ENCODE data around the gene ODF2L. TPM values are rescaled to one million over a fixed set of nuclear protein-coding genes. Genes with fewer than 3 reads are reported as not detected.

Gene ODF2L
- total and polyA plus RNA-seq, 2 of the 4 experiments (the other 2 are of a cell fraction) = 10.4 to 12.3 TPM

GRCh38 chr1:86303041-86303690 lies 93.0 kb downstream of the ODF2L start:
- no peak overlapping the region for H3K18ac ChIP-seq (ENCODE audit: low read depth, low read length)
- no peak overlapping the region for H3K9ac ChIP-seq (ENCODE audit: low read depth, low read length)
- intact Hi-C loops (cut with micrococcal nuclease) (no loop called here), in situ Hi-C loops (cut with MboI; ENCODE audit: low sequenced_read_pairs) (no loop called here), dilution Hi-C loops (cut with HindIII; ENCODE audit: low sequenced_read_pairs, unreplicated experiment) (no loop called here)
- H3K27me3 ChIP-seq (ENCODE audit: control insufficient read depth, insufficient read depth, low read length) = no peaks in the 10 kb centered on the region; the same call in 1 of the 2 replicates
- no peak overlapping the region for H3K27ac ChIP-seq (ENCODE audit: insufficient read depth, low read length)
- no peak for DNase-seq
- no peak for ATAC-seq (ENCODE audit: low read depth)
- no peak overlapping the region for H3K14ac ChIP-seq (replicated peaks; ENCODE audit: low read depth, low read length)
- peak overlapping the region; percentile 51 for H2AFZ ChIP-seq (replicated peaks; ENCODE audit: low read length, poor library complexity)
- no TSS peak for BruUV-seq (replicated peaks)
- H3K4me2 ChIP-seq (ENCODE audit: low read depth, low read length) = no peak overlapping the region
- H3K4me1 ChIP-seq (ENCODE audit: control insufficient read depth, insufficient read depth, low read length) = no peaks in the 10 kb centered on the region
- TF ChIP-seq MAFK (IDR thresholded peaks at IDR 0.05; ENCODE audit: low read depth, low read length) = no peak
- TF ChIP-seq CHD1 (IDR thresholded peaks at IDR 0.05; ENCODE audit: low read depth, low read length) = no peak
- no peak for TF ChIP-seq NFE2L2 (IDR thresholded peaks at IDR 0.05; ENCODE audit: low read depth, low read length)
- no peak for TF ChIP-seq SMC3 (IDR thresholded peaks at IDR 0.05; ENCODE audit: low read depth, low read length)
- no peak for TF ChIP-seq MAZ (IDR thresholded peaks at IDR 0.05; ENCODE audit: borderline replicate concordance, low read depth, low read length)
- no peak for TF ChIP-seq USF2 (IDR thresholded peaks at IDR 0.05; ENCODE audit: low read depth, low read length)
- no peak for TF ChIP-seq ELK1 (IDR thresholded peaks at IDR 0.05; ENCODE audit: borderline replicate concordance, low read depth, low read length)
- TF ChIP-seq MXI1 (IDR thresholded peaks at IDR 0.05; ENCODE audit: borderline replicate concordance, low read depth, low read length) = no peak
- no peak for TF ChIP-seq CEBPB (IDR thresholded peaks at IDR 0.05; ENCODE audit: low read depth, low read length)
- no peak for TF ChIP-seq RFX5 (IDR thresholded peaks at IDR 0.05; ENCODE audit: low read depth, low read length)
- no peak overlapping the region for H4K5ac ChIP-seq (ENCODE audit: low read depth, low read length)
- no peaks in the 10 kb centered on the region for H4K20me1 ChIP-seq (ENCODE audit: insufficient read depth, low read length)
- ChIA-PET CTCF (no interaction called here), POLR2A (ENCODE audit: unreplicated experiment) (no interaction called here)
- H2BK5ac ChIP-seq (ENCODE audit: low read depth, low read length, poor library complexity, severe bottlenecking) = no peak overlapping the region
- no peak overlapping the region for H3K23ac ChIP-seq (ENCODE audit: low read depth, low read length)
- no peak overlapping the region for H2BK15ac ChIP-seq (ENCODE audit: low read depth, low read length)
- H4K91ac ChIP-seq (ENCODE audit: insufficient read depth, low read depth, low read length) = no peak overlapping the region
- no peak overlapping the region for H2AK5ac ChIP-seq (ENCODE audit: low read depth, low read length)
- no peaks in the 10 kb centered on the region for H3K9me1 ChIP-seq (ENCODE audit: insufficient read depth, low read length)
- H2AK9ac ChIP-seq (replicated peaks; ENCODE audit: low read depth, low read length, poor library complexity) = no peak overlapping the region
- H2BK20ac ChIP-seq (ENCODE audit: low read depth, low read length) = no peak overlapping the region
- no peak overlapping the region for H4K8ac ChIP-seq (ENCODE audit: low read depth in 2 of 2, low read length in 2 of 2)
- H3K4ac ChIP-seq (ENCODE audit: low read depth, low read length) = no peak overlapping the region
- H3K9me3 ChIP-seq (ENCODE audit: control insufficient read depth, insufficient read depth, low read length) = no peaks in the 10 kb centered on the region
- no peak overlapping the region for H2BK120ac ChIP-seq (ENCODE audit: low read depth, low read length)
- no peak overlapping the region for H3K4me3 ChIP-seq (ENCODE audit: insufficient read depth, low read depth, low read length)
- no CpG with 5 or more reads among the region's 1 CpG for WGBS, 2 experiments (ENCODE audit: extremely low coverage in 2 of 2, insufficient read length in 1 of 2)
- H3K36me3 ChIP-seq (ENCODE audit: control insufficient read depth, insufficient read depth, low read length) = no peaks in the 10 kb centered on the region
- H3K79me1 ChIP-seq (ENCODE audit: low read depth in 1 of 2, low read length in 2 of 2) = no peaks in the 10 kb centered on the region
- no peak overlapping the region; the same call in 1 of the 2 replicates for H3K56ac ChIP-seq (ENCODE audit: extremely low read depth, insufficient read depth, low read length)

All from IMR-90 (cell line).